AG09309 (cell line): Measurements from ENCODE around the gene MAGEA3.
"Not testable (repeated sequence)": the region's sequence is repeated elsewhere in the genome, so short reads cannot be mapped to it uniquely, and the experiment has no call there.

Experiments
- DNase-seq: peaks from one replicate; pipeline ENCODE4 v3.0.0-alpha.2; 2010; ENCODE audit warnings: low read depth
- H3K4me3 ChIP-seq: 2 replicates; pipeline ENCODE4 v1.5.1; 2011; ENCODE audit warnings: mild to moderate bottlenecking, low read depth, low read length, moderate library complexity; ENCODE audit not compliant: control insufficient read depth
- TF ChIP-seq, protein P1 (sequence below): IDR thresholded peaks from 2 replicates; pipeline ENCODE4 v1.5.1; 2011; ENCODE audit warnings: mild to moderate bottlenecking, low read depth, low read length, inconsistent platforms; ENCODE audit not compliant: insufficient read depth, control insufficient read depth; ENCODE audit errors: missing control alignments

The MAGEA3 gene, protein sequence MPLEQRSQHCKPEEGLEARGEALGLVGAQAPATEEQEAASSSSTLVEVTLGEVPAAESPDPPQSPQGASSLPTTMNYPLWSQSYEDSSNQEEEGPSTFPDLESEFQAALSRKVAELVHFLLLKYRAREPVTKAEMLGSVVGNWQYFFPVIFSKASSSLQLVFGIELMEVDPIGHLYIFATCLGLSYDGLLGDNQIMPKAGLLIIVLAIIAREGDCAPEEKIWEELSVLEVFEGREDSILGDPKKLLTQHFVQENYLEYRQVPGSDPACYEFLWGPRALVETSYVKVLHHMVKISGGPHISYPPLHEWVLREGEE

DNA sequence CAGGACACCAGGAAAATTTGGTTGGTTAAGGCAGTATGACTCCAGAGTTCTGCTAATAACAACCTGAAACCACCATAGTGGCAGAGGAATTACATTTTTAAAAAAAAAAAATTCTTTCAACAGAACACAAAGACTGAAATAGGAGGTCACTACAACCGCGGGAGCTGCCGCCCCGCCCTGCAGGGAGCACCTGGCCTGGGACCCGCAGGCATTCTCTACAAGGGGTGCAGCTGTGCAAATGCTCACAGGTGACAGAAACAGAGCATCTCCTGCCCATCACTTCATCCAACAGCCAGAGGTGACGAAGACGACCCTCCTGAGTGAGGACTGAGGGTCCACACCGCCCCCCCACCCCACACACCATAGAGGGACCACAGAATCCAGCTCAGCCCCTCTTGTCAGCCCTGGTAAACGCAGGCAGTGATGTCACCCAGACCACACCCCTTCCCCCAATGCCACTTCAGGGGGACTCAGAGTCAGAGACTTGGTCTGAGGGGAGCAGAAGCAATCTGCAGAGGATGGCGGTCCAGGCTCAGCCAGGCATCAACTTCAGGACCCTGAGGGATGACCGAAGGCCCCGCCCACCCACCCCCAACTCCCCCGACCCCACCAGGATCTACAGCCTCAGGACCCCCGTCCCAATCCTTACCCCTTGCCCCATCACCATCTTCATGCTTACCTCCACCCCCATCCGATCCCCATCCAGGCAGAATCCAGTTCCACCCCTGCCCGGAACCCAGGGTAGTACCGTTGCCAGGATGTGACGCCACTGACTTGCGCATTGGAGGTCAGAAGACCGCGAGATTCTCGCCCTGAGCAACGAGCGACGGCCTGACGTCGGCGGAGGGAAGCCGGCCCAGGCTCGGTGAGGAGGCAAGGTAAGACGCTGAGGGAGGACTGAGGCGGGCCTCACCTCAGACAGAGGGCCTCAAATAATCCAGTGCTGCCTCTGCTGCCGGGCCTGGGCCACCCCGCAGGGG, at the start of gene MAGEA3:
MAGEA3 (plus strand) TSS at position 843 of the 980 bp plus-strand sequence. CDS start 2,039 bp downstream, outside the sequence.
- DNase-seq, H3K4me3 ChIP-seq: not testable (repeated sequence)

DNA sequence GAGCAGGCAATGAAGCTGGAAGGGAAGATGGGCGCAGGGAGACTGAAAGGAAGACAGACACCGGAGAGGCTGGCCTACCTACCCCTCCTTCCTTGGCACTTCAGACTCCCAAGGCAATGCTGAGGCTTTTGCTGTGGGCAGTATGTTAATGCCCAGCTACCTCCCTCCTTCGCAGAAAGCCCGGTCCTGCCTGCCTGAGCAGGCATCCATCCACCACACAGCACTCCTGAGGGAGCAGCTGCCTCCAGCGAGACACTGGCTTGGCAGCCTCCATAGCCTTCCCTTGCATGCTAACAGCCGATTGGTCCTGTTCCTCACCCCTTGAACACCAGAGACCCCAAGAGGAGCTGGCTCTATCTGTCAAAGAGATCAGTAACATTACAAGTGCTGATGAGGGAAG, 46.5 kb upstream of the MAGEA3 start:
- H3K4me3 ChIP-seq = no peak overlapping the region
- TF ChIP-seq, protein P1, sequence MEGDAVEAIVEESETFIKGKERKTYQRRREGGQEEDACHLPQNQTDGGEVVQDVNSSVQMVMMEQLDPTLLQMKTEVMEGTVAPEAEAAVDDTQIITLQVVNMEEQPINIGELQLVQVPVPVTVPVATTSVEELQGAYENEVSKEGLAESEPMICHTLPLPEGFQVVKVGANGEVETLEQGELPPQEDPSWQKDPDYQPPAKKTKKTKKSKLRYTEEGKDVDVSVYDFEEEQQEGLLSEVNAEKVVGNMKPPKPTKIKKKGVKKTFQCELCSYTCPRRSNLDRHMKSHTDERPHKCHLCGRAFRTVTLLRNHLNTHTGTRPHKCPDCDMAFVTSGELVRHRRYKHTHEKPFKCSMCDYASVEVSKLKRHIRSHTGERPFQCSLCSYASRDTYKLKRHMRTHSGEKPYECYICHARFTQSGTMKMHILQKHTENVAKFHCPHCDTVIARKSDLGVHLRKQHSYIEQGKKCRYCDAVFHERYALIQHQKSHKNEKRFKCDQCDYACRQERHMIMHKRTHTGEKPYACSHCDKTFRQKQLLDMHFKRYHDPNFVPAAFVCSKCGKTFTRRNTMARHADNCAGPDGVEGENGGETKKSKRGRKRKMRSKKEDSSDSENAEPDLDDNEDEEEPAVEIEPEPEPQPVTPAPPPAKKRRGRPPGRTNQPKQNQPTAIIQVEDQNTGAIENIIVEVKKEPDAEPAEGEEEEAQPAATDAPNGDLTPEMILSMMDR = no peak
- DNase-seq = no peak

DNA sequence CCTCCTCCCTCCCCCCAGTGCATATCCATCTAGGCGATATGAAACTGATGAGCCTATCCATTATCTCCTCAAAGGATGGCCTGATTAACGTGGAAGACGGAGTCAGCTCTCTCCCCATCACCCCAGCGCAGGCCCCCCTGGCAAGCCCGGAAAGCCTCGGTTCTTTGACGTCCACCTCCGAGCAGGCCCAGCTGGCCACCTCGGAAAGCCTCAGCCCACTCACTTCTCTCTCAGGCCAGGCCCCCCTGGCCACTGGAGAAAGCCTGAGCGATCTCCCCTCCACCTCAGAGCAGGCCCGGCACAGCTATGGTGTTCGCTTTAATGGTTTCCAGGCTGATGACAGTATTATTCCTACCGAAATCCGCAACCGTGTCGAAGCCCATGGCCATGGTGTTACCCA, 46.1 kb upstream of the MAGEA3 start:
- TF ChIP-seq, protein P1 = no peak
- DNase-seq = no peak
- H3K4me3 ChIP-seq = no peak overlapping the region

DNA sequence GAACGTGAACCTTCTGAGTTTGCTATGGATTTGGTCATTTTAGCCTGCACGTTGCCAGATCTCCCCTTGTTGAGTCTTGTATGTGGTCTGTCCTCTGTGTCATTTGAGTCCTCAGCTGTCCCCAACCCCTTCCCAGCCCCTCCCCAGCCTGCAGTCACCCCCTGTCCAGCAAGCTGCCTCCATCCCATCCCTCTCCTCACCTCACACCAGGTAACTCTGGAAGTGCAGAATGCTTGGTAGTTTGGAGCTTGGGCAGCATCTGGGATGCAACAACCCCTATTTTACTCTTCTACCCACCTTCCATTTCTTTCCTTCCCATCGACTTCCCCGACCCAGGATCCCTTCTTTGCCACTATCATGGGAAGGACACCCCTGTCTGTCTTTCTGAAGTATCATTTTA, 42.5 kb upstream of the MAGEA3 start:
- DNase-seq = no peak
- H3K4me3 ChIP-seq = no peak overlapping the region
- TF ChIP-seq, protein P1 = no peak

DNA sequence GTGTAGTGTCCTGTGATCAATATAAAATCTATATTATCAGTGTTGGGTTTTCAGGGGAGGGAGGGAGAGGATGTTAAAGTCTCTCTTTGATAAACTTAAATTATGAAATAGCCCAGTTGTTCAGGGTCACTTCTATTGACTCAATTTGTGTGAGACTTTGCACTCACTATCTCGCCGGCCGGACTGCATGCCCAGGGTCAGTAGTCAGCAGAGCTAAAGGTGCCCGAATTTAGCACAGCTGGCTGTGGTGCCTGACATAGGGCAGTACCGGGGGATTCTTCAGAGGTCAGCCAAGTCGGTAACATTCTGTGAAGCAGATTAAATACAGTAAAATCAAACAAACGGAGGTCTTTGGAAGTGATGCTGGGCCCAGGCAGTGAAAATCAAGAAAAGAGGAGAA, 41.7 kb upstream of the MAGEA3 start:
- TF ChIP-seq, protein P1 = no peak

DNA sequence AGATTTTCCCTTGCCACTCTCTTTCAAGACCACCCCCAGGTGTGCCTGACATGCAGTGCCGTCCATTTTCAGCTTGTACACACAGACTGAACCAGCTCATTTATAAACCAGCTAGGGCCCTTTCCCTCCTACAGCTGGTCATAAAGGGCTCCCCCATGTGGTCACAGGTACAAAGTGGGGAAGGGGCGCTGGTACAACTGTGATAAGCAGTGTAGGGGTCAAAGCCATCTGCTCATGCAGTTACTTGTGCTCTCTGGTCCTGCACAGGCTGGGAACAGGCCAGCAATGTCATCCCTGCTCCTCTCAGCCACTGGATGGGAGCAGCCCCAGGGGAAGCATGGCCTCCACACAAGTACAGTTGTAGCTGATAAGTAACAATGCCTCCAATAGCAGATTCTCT, 40.3 kb upstream of the MAGEA3 start:
- no peak for DNase-seq
- H3K4me3 ChIP-seq = no peak overlapping the region
- TF ChIP-seq, protein P1 = no peak

More for the DNA sequence above, 41.7 kb upstream of the MAGEA3 start:
- H3K4me3 ChIP-seq = no peak overlapping the region
- DNase-seq = no peak

DNA sequence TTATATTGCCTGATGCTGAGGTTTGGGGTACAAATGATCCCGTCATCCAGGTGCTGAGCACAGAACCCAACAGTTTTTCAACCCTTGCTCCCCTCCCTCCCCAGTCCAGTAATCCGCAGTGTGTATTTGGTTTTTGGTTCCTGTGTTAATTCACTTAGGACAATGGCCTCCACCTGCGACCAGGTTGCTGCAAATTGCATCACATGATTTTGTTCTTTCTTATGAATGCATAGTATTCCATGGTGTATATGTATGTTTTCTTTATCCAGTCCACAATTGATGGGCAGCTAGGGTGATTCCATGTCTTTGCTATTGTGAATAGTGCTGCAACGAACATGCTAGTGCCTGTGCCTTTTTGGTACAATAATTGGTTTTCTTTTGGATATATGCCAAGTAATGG, 35.5 kb upstream of the MAGEA3 start:
- no peak overlapping the region for H3K4me3 ChIP-seq
- TF ChIP-seq, protein P1 = no peak
- DNase-seq = no peak
